ENCODE results near the gene DPEP3. TPM values are rescaled to one million over a fixed set of nuclear protein-coding genes. Genes with fewer than 3 reads are reported as not detected.
A peak's percentile ranks its signal among the peaks of the same experiment; 100 is the strongest.

DPEP3 gene
- total RNA-seq, 1 donor from 2014 or later: not detected

DNA sequence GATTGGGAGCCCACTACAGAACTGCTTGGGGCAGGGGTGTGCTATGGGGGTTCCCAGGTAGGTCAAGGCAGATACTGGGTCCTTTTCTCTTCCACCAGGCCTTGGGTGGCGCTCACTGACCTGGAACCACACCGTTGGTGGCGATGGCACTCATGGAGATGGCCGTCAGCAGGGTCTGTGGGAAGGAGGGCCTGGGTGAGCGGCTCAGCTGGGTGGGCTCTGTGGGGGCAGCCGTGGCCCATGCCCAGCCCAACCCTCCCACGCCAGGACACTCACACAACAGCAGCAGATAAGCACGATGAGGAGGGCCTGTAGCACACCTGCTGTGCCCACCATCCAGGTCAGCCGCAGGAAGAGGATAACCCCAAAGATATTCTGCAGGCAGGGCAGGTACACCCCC is 22.7 kb downstream of the DPEP3 start:
- Histone ChIP-seq H3K9me3 (ENCODE audit: low read depth) (no peaks in the 10 kb centered on the region), H3K27me3 (no peaks in the 10 kb centered on the region), H3K9ac (no peak overlapping the region), H3K4me1 (no peaks in the 10 kb centered on the region), H4K20me1 (ENCODE audit: low read depth) (no peaks in the 10 kb centered on the region), H3K79me2 (ENCODE audit: low read depth) (no peaks in the 10 kb centered on the region), H3F3A (ENCODE audit: low read depth) (no peaks in the 10 kb centered on the region), H3K4me3 (no peak overlapping the region), H3K27ac (no peak overlapping the region), H3K4me2 (no peak overlapping the region), H2AFZ (replicated peaks) (no peak overlapping the region), H3K36me3 (no peaks in the 10 kb centered on the region)
- no peaks in the 10 kb centered on the region for H3K9me3 Mint-ChIP-seq
- H3K4me1 Mint-ChIP-seq: no peaks in the 10 kb centered on the region
- H3K4me3 Mint-ChIP-seq: no peak overlapping the region
- DNase-seq (ENCODE audit: low spot score): no peak
- TF ChIP-seq EZH2phosphoT487 (IDR thresholded peaks at IDR 0.05) (no peak), EZH2 (IDR thresholded peaks at IDR 0.05) (no peak)
- TF ChIP-seq, protein P1, sequence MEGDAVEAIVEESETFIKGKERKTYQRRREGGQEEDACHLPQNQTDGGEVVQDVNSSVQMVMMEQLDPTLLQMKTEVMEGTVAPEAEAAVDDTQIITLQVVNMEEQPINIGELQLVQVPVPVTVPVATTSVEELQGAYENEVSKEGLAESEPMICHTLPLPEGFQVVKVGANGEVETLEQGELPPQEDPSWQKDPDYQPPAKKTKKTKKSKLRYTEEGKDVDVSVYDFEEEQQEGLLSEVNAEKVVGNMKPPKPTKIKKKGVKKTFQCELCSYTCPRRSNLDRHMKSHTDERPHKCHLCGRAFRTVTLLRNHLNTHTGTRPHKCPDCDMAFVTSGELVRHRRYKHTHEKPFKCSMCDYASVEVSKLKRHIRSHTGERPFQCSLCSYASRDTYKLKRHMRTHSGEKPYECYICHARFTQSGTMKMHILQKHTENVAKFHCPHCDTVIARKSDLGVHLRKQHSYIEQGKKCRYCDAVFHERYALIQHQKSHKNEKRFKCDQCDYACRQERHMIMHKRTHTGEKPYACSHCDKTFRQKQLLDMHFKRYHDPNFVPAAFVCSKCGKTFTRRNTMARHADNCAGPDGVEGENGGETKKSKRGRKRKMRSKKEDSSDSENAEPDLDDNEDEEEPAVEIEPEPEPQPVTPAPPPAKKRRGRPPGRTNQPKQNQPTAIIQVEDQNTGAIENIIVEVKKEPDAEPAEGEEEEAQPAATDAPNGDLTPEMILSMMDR (IDR thresholded peaks at IDR 0.05): no peak
- no peaks in the 10 kb centered on the region for H3K36me3 Mint-ChIP-seq
- no peaks in the 10 kb centered on the region for H3K27me3 Mint-ChIP-seq (ENCODE audit: insufficient read depth, low read depth)
- no peak overlapping the region for H3K27ac Mint-ChIP-seq

DNA sequence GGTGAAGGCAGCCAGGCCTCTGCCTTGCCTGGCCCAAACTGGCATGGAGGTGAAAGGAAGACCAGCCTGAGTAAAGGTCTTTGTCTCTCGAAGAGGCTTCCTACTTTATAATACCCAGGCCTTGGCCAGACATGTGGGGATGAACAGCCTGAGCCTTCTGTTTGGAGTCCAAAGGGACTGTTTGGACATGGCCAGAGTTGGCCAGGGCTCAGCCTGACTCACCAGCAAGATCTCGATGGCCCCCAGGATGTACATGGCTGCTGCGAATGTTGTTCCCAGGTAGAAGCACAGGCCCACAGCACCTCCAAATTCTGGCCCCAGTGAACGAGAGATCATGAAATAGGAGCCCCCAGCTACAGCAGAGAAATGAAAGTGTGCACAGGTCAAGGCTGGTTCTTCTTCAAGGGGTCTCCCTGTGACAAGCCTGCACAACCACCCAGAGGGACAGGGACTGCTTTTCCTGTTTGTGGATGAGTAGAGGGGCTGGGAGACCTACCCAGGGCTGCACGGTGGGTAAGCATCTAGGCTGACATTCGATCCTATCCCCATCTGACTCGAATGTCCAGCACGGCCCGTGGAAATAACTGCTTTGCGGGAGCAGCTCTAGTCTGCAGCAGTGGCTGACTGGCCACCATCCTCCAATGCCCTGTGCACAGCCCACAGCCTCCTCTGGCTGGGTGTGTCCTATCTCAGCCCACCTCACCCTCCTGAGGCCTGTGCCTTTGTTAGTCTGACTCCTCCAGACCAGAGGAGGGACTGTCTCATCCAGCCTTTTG is 25.7 kb downstream of the DPEP3 start:
- Histone ChIP-seq H3F3A (ENCODE audit: low read depth) (no peaks in the 10 kb centered on the region), H4K20me1 (ENCODE audit: low read depth) (no peaks in the 10 kb centered on the region), H3K79me2 (ENCODE audit: low read depth) (no peaks in the 10 kb centered on the region), H3K4me3 (no peak overlapping the region), H3K4me1 (no peaks in the 10 kb centered on the region), H3K9ac (no peak overlapping the region), H3K9me3 (ENCODE audit: low read depth) (no peaks in the 10 kb centered on the region), H3K36me3 (no peaks in the 10 kb centered on the region), H2AFZ (replicated peaks) (no peak overlapping the region), H3K4me2 (no peak overlapping the region), H3K27ac (no peak overlapping the region), H3K27me3 (no peaks in the 10 kb centered on the region)
- Mint-ChIP-seq H3K4me3 (no peak overlapping the region), H3K27ac (peak overlapping the region; percentile 25), H3K36me3 (no peaks in the 10 kb centered on the region), H3K4me1 (no peaks in the 10 kb centered on the region), H3K27me3 (ENCODE audit: insufficient read depth, low read depth) (peaks cover 3% of the 10 kb centered on the region), H3K9me3 (no peaks in the 10 kb centered on the region)
- DNase-seq (ENCODE audit: low spot score): no peak
- TF ChIP-seq EZH2phosphoT487 (IDR thresholded peaks at IDR 0.05) (no peak), EZH2 (IDR thresholded peaks at IDR 0.05) (no peak)
- TF ChIP-seq, protein P1 (IDR thresholded peaks at IDR 0.05): no peak

DNA sequence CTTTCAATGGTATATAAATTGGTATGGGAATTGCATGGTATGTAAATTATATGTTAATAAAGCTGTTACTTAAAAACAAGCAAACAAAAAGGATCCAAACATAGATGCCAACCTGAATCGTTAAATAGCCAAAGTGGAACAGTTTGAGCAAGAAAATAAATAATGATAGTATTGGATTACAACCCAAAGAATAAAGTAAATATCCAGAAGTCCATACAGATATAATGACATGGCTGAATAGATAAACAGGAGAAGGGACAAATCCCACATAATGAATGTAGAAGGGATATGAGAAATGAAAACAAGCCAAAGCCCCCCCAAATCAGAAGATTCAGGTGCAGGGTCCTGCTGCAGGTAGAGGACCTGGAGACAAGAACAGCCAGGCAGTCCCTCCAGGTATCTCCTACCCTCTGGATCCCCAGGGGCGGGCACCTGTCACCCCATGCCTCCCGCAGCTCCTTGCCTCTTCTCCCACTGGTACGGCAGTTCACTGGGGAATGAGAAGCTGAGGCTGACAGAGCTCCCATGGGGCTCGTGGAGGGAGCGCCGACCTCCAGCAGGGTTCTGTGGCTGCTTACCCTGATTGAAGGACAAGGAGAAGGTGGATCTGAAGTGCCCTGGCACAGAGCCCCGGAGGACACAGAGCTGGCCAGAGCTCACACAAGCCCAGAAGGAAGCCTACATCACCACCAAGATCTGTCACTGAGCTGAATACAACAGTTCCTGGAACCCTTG is 26.5 kb downstream of the DPEP3 start:
- no peaks in the 10 kb centered on the region for H3K9me3 ChIP-seq (ENCODE audit: low read depth)
- H3K4me2 ChIP-seq: no peak overlapping the region
- no peak overlapping the region for H3K27ac ChIP-seq
- H3K4me1 ChIP-seq: no peaks in the 10 kb centered on the region
- no peak overlapping the region for H3K4me3 ChIP-seq
- H3K9me3 Mint-ChIP-seq: no peaks in the 10 kb centered on the region
- TF ChIP-seq, protein P1 (IDR thresholded peaks at IDR 0.05): no peak
- TF ChIP-seq EZH2 (IDR thresholded peaks at IDR 0.05) (no peak), EZH2phosphoT487 (IDR thresholded peaks at IDR 0.05) (no peak)
- no peak overlapping the region for H3K4me3 Mint-ChIP-seq
- no peaks in the 10 kb centered on the region for H3F3A ChIP-seq (ENCODE audit: low read depth)
- H3K36me3 ChIP-seq: no peaks in the 10 kb centered on the region
- H3K27me3 ChIP-seq: no peaks in the 10 kb centered on the region
- H3K27me3 Mint-ChIP-seq (ENCODE audit: insufficient read depth, low read depth): peaks cover 3% of the 10 kb centered on the region
- no peak for DNase-seq (ENCODE audit: low spot score)
- H3K36me3 Mint-ChIP-seq: no peaks in the 10 kb centered on the region
- H3K9ac ChIP-seq: no peak overlapping the region
- no peak overlapping the region for H2AFZ ChIP-seq (replicated peaks)
- H4K20me1 ChIP-seq (ENCODE audit: low read depth): no peaks in the 10 kb centered on the region
- H3K79me2 ChIP-seq (ENCODE audit: low read depth): no peaks in the 10 kb centered on the region
- no peak overlapping the region for H3K27ac Mint-ChIP-seq
- no peaks in the 10 kb centered on the region for H3K4me1 Mint-ChIP-seq

Data from neural progenitor cell (in vitro differentiated cells).